Lung (tissue), 12 donors: Measurements from ENCODE around the gene SLC26A6. TPM values are rescaled to one million over a fixed set of nuclear protein-coding genes. Genes with fewer than 3 reads are reported as not detected.

Experiments used
- ATAC-seq: fragments of 200-7000 bp; cut with Tn5 transposase; one replicate; pipeline ENCODE4 v1.9.1; 2020; ENCODE audit warnings: moderate number of reproducible peaks; ENCODE audit not compliant: insufficient read depth, low FRiP score
- DNase-seq, 3 donors: peaks; one replicate each; pipeline ENCODE4 v3.0.0-alpha.2; 2013 to 2017
- H3K27ac ChIP-seq, 2 donors: one replicate each; pipeline ENCODE4 v1.5.1; 2013; ENCODE audit warnings: mild to moderate bottlenecking in 2 of 2, moderate library complexity in 2 of 2, control low read depth in 1 of 2, inconsistent platforms in 1 of 2, low read depth in 1 of 2, low read length in 1 of 2
- H3K27me3 ChIP-seq, 3 donors: one replicate each; pipeline ENCODE4 v1.5.1; 2013; ENCODE audit warnings: low read length in 2 of 3; ENCODE audit not compliant: control insufficient read depth in 3 of 3, insufficient read depth in 3 of 3
- H3K36me3 ChIP-seq, 4 donors: one replicate each; pipeline ENCODE4 v1.5.1; 2013; ENCODE audit warnings: low read length in 4 of 4, mild to moderate bottlenecking in 1 of 4, moderate library complexity in 1 of 4; ENCODE audit not compliant: control insufficient read depth in 4 of 4, insufficient read depth in 4 of 4
- H3K4me1 ChIP-seq, 5 donors: one replicate each; pipeline ENCODE4 v1.5.1; 2013; ENCODE audit warnings: low read length in 5 of 5, mild to moderate bottlenecking in 2 of 5, moderate library complexity in 1 of 5; ENCODE audit not compliant: control insufficient read depth in 5 of 5, insufficient read depth in 5 of 5
- H3K4me3 ChIP-seq: one replicate; pipeline ENCODE4 v1.5.1; 2013; ENCODE audit warnings: mild to moderate bottlenecking, control low read depth, moderate library complexity
- H3K9ac ChIP-seq, 2 donors: one replicate each; pipeline ENCODE4 v1.5.1; 2013; ENCODE audit warnings: low read length in 2 of 2, control low read depth in 1 of 2; ENCODE audit not compliant: insufficient read depth in 1 of 2
- H3K9me3 ChIP-seq, 4 donors: one replicate each; pipeline ENCODE4 v1.5.1; 2013; ENCODE audit warnings: low read length in 3 of 4, mild to moderate bottlenecking in 1 of 4, moderate library complexity in 1 of 4; ENCODE audit not compliant: control insufficient read depth in 4 of 4, insufficient read depth in 3 of 4
- WGBS, 2 donors: extraction: QIAGEN DNeasy Blood & Tissue Kit; methylation state at CpG; one replicate each; pipeline ENCODE4 v1.1.7; 2013; 5-methylcytosine and 5-hydroxymethylcytosine counted together
- polyA plus RNA-seq, 2 donors: library from polyadenylated mRNA; stranded (reverse); fragments of 200-250 nt; gene quantifications; one replicate each; pipeline ENCODE4 v1.2.1, GENCODE V29; 2013
- total RNA-seq, 2 donors: library from RNA; depleted of rRNA in 1 of 2; stranded (reverse); fragments of >200 nt in 1 of 2; gene quantifications; one replicate each; pipeline ENCODE4 v1.2.1, GENCODE V29; 2014 to 2021
- TF ChIP-seq, protein P1 (sequence below): IDR thresholded peaks from 2 replicates; pipeline ENCODE4 v1.5.1; 2012; ENCODE audit warnings: mild to moderate bottlenecking; ENCODE audit errors: control extremely low read depth, extremely low read depth
- donor health status: control.
- donor health status: control.
- donor health status: Bipolar disorder and iron deficiency.
- donor health status: healthy.
- donor health status: DM: yes; HTN: yes; CAD: no.

The SLC26A6 gene
- total and polyA plus RNA-seq, 4 donors = 14.6 to 24.5 (median 19.6) TPM

GRCh38 chr3:48634661-48635221 is 520 bp downstream of the SLC26A6 start:
- Histone ChIP-seq H3K4me1 (peaks cover 0 to 22% (median 3%) of the 10 kb centered on the region in 5 donors), H3K27me3 (no peaks in the 10 kb centered on the region), H3K27ac (peak overlapping the region; percentile 66 to 85), H3K9ac (peak overlapping the region in 1 of 2 donors; percentile 51), H3K4me3 (peak overlapping the region; percentile 78), H3K9me3 (no peaks in the 10 kb centered on the region), H3K36me3 (peaks cover 0 to 24% (median 8%) of the 10 kb centered on the region in 4 donors)
- ATAC-seq = peak; percentile 51
- WGBS, 2 donors = 3% methylated on average over 24 to 30 of the region's 30 CpGs
- DNase-seq = peak; percentile 26 to 37 (median 33)
- TF ChIP-seq, protein P1, sequence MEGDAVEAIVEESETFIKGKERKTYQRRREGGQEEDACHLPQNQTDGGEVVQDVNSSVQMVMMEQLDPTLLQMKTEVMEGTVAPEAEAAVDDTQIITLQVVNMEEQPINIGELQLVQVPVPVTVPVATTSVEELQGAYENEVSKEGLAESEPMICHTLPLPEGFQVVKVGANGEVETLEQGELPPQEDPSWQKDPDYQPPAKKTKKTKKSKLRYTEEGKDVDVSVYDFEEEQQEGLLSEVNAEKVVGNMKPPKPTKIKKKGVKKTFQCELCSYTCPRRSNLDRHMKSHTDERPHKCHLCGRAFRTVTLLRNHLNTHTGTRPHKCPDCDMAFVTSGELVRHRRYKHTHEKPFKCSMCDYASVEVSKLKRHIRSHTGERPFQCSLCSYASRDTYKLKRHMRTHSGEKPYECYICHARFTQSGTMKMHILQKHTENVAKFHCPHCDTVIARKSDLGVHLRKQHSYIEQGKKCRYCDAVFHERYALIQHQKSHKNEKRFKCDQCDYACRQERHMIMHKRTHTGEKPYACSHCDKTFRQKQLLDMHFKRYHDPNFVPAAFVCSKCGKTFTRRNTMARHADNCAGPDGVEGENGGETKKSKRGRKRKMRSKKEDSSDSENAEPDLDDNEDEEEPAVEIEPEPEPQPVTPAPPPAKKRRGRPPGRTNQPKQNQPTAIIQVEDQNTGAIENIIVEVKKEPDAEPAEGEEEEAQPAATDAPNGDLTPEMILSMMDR = no peak

- H3K4me3 ChIP-seq = no peak overlapping the region
- DNase-seq = no peak
Measured at GRCh38 chr3:48633743-48634142, 1.5 kb downstream of the SLC26A6 start.

DNA sequence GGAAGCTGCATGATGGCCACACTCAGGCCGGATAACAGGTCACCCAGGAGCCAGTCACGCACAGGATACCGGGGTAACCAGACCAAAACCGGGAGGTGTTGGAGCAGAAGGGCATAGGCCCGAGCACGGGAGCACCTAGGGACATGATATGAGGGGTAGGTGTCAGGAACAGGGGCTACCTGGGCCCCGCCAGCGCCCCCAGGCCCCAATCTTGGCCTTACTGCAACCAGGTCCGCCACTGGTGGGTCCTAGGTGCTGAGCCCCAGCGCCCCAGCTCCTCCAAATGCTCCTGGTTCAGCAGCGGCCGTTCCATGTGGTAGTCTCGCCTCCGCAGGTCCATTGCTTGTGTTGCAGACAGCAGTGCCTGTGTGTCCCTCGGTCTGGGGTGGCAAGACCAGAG is 2.0 kb downstream of the SLC26A6 start:
- DNase-seq (no peak), ATAC-seq (no peak)
- Histone ChIP-seq H3K27me3 (no peaks in the 10 kb centered on the region), H3K9ac (no peak overlapping the region), H3K9me3 (no peaks in the 10 kb centered on the region), H3K36me3 (peaks cover 0 to 27% (median 10%) of the 10 kb centered on the region in 4 donors), H3K27ac (no peak overlapping the region), H3K4me3 (no peak overlapping the region), H3K4me1 (peaks cover 0 to 22% (median 3%) of the 10 kb centered on the region in 5 donors)
- TF ChIP-seq, protein P1 = no peak
- WGBS, 2 donors = 94 to 96% methylated on average over 15 of the region's 15 CpGs

More at GRCh38 chr3:48633743-48634142, 1.5 kb downstream of the SLC26A6 start:
- Histone ChIP-seq H3K4me1 (peaks cover 0 to 22% (median 3%) of the 10 kb centered on the region in 5 donors), H3K9ac (no peak overlapping the region), H3K36me3 (peaks cover 0 to 24% (median 8%) of the 10 kb centered on the region in 4 donors), H3K9me3 (no peaks in the 10 kb centered on the region), H3K27me3 (no peaks in the 10 kb centered on the region), H3K27ac (no peak overlapping the region)
- TF ChIP-seq, protein P1 = no peak
- WGBS, 2 donors = 92 to 100% methylated on average over 2 of the region's 2 CpGs
- ATAC-seq = no peak
